ENCODE data around the gene FTH1.

Gene FTH1

GRCh38 chr11:61914471-61915171, 52.8 kb downstream of the FTH1 start:
- DNase-seq (ENCODE audit: low spot score), result no peak
